ENCODE results near the gene TEDC2.

TEDC2 gene

DNA sequence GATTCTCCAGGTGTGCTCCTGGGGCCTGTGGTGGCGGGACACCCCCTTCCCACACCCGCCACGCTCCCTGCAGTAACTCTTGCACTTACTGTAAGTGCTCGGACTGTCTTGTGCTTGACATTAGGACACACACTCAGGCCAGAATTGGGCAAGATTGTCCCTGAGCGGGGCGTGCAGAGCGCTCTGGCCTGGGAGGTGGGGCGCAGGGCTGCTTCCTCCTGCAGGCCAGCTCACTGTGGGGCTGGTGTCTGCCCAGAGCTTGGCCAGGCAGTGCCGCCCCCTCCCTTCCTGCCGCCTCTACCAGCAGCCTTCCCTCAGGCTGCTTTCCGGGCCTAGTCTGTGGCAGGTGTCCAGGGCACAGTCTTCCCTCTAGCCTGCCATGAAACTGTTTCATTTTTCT lies 47.8 kb downstream of the TEDC2 start:
- Histone ChIP-seq H3K9me3 (no peaks in the 10 kb centered on the region), H3K4me1 (no peaks in the 10 kb centered on the region), H3K36me3 (replicated peaks) (no peaks in the 10 kb centered on the region), H3K27me3 (ENCODE audit: low read depth) (no peaks in the 10 kb centered on the region), H3K4me3 (no peak overlapping the region)
- in situ Hi-C loops (cut with MboI; ENCODE audit: low sequenced_read_pairs) = loop anchor here (25.0 kb wide), 1 partner anchor 520 kb away; the partner anchor contains the start of genes GFER, NOXO1 and SYNGR3
- no peak for DNase-seq (ENCODE audit: low spot score in 2 of 2)

- Histone ChIP-seq H3K4me3 (no peak overlapping the region), H3K36me3 (replicated peaks) (no peaks in the 10 kb centered on the region), H3K9me3 (no peaks in the 10 kb centered on the region), H3K27me3 (ENCODE audit: low read depth) (no peaks in the 10 kb centered on the region), H3K4me1 (peaks cover 5% of the 10 kb centered on the region)
- in situ Hi-C loops (cut with MboI; ENCODE audit: low sequenced_read_pairs) = loop anchor here (25.0 kb wide), 1 partner anchor 522 kb away; the partner anchor contains the start of genes GFER, NOXO1 and SYNGR3
- DNase-seq (ENCODE audit: low spot score in 2 of 2) = no peak
Observed at GRCh38 chr16:2508722-2509400, 49.0 kb downstream of the TEDC2 start.

DNA sequence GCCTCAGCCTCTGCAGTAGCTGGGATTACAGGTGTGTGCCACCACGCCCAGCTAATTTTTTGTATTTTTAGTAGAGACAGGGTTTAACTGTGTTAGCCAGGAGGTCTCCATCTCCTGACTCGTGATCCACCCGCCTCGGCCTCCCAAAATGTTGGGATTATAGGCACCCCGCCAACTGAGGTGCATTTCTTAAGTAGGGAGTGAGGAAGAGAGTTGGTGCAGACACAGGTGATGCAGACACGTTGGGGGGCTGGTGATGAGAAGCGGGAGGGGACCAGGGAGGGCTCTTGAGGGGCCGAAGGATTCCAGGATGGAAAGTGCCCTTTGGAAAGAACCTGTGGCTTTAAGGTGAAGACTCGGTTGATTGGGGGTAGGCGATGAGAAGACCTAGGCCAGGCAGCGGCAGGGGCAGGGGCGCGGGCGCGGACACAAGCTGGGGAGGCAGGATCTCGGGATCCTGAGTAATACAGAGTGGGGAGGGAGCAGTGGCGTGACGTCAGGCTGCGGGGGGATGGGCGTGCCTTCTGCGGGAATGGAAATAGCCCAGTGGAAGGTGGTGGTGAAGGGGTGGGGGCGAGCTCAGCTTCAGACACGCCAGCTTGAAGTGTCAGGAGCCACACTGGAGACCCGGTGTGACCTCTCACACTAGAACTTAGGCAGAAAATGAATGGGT lies 51.4 kb downstream of the TEDC2 start:
- no peaks in the 10 kb centered on the region for H3K27me3 ChIP-seq (ENCODE audit: low read depth)
- in situ Hi-C loops (cut with MboI; ENCODE audit: low sequenced_read_pairs) = loop anchor here (25.0 kb wide), 1 partner anchor 524 kb away; the partner anchor contains the start of genes GFER, NOXO1 and SYNGR3
- H3K4me1 ChIP-seq = peaks cover 5% of the 10 kb centered on the region
- H3K9me3 ChIP-seq = no peaks in the 10 kb centered on the region
- DNase-seq (ENCODE audit: low spot score in 2 of 2) = no peak
- H3K4me3 ChIP-seq = no peak overlapping the region
- no peaks in the 10 kb centered on the region; the same call in 1 of the 2 replicates for H3K36me3 ChIP-seq (replicated peaks)

GRCh38 chr16:2511996-2512734 lies 52.3 kb downstream of the TEDC2 start:
- no peak overlapping the region for H3K4me3 ChIP-seq
- H3K27me3 ChIP-seq (ENCODE audit: low read depth) = no peaks in the 10 kb centered on the region
- no peaks in the 10 kb centered on the region for H3K9me3 ChIP-seq
- peaks cover 5% of the 10 kb centered on the region for H3K4me1 ChIP-seq
- no peak for DNase-seq (ENCODE audit: low spot score in 2 of 2)
- in situ Hi-C loops (cut with MboI; ENCODE audit: low sequenced_read_pairs) = loop anchor here (25.0 kb wide), 1 partner anchor 525 kb away; the partner anchor contains the start of genes GFER, NOXO1 and SYNGR3
- no peaks in the 10 kb centered on the region; the same call in 1 of the 2 replicates for H3K36me3 ChIP-seq (replicated peaks)

DNA sequence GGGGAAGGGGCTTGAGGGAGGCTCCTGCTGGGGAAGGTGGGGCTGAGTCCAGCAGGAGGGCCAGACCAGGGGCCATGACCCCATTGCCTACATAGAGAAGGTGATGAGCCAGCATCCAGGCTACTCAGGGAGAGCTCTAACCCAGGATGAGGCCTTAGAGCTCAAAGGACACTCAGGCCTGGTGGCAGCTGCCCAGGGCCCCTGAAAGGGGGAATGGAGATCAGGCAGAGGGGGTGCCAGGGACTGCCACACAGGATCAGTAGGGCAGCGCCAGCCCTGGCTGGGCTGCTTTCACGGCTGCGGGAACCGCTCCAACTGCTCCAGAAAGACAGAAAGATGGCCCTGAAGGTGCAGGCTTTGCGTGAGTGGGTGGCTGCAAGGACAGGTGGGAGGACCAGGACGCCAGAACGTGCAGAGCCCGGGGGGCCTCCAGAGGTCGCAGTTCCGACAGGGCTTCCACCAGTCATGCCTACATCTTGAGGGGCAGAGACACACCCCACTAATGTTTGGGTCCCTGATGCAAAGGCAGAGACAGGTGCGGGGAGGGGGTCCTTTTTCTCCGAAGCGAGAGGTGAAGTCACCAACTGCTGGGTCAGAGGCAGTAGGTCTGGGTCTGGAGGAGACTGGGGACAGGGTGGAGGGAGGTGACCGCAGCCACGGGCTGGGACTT lies 53.0 kb downstream of the TEDC2 start:
- peak overlapping the region; percentile 89 for H3K4me3 ChIP-seq
- no peaks in the 10 kb centered on the region for H3K9me3 ChIP-seq
- DNase-seq (ENCODE audit: low spot score in 2 of 2) = no peak
- H3K27me3 ChIP-seq (ENCODE audit: low read depth) = no peaks in the 10 kb centered on the region
- H3K4me1 ChIP-seq = peaks cover 5% of the 10 kb centered on the region
- H3K36me3 ChIP-seq (replicated peaks) = no peaks in the 10 kb centered on the region; the same call in 1 of the 2 replicates
- in situ Hi-C loops (cut with MboI; ENCODE audit: low sequenced_read_pairs) = loop anchor here (25.0 kb wide), 1 partner anchor 526 kb away; the partner anchor contains the start of genes GFER, NOXO1 and SYNGR3

DNA sequence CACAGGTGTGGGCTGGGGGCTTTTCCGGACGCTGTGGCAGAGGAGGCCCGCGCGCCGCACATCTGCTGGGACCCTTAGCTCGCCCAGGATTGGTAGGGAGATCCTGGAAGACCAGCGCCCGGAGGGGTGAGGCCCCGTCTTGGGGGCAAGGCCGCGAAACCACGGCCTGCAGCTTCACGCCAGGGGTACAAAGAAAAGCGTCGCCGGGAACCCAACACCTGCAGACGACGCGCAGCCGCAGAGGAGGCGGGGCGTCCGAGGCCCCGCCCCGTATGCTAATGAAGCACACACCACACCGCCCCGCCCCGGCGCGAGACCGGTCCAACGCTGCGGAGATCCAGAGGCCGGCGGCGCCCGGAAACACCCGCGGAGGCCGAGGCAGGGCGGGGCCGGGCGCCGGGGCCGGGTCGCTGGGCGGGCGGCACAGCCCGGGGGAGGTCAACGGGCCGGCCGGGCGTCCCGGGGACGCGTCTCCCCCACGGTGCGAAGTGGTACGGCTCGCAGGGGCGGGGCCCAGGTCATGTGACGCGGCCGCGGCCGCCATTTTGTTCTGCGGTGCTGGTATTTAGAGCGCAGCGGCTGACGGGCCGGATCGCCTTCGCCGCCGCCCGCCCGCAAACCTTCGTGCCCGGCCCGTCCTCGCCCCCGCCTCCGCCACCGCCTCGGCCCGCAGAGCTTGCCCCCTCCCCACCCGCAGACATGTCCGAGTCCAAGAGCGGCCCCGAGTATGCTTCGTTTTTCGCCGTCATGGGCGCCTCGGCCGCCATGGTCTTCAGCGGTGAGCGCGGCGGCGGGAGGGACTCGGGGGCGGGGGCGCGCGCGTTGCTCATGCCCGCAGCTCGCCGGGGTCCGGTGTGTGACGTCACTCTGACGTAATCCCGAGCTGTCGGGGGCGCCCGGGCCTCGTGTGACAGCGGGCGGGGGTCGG lies 53.8 kb downstream of the TEDC2 start, which contains the start of gene ATP6V0C:
Gene ATP6V0C, plus strand, starts transcription at position 548 of the 928 bp plus-strand sequence. Its CDS starts 152 bp downstream, at position 700.
- Histone ChIP-seq H3K4me3 (peak within 1 kb of the TSS; percentile 89), H3K4me1 (peaks cover 5% of the 10 kb centered on the region), H3K27me3 (ENCODE audit: low read depth) (no peaks in the 10 kb centered on the region), H3K36me3 (replicated peaks) (no peaks in the 10 kb centered on the region; the same call in 1 of the 2 replicates), H3K9me3 (no peaks in the 10 kb centered on the region)
- in situ Hi-C loops (cut with MboI; ENCODE audit: low sequenced_read_pairs) = loop anchor here (25.0 kb wide), 1 partner anchor 526 kb away; the partner anchor contains the start of genes GFER, NOXO1 and SYNGR3
- peak; percentile 81 to 95 for DNase-seq (ENCODE audit: low spot score in 2 of 2)

Measured in HAP-1 (cell line).